ENCODE measurements around the gene MPRIP.

The MPRIP gene

GRCh38 chr17:17161759-17162158, 119.5 kb downstream of the MPRIP start:
- no peak for ATAC-seq

DNA sequence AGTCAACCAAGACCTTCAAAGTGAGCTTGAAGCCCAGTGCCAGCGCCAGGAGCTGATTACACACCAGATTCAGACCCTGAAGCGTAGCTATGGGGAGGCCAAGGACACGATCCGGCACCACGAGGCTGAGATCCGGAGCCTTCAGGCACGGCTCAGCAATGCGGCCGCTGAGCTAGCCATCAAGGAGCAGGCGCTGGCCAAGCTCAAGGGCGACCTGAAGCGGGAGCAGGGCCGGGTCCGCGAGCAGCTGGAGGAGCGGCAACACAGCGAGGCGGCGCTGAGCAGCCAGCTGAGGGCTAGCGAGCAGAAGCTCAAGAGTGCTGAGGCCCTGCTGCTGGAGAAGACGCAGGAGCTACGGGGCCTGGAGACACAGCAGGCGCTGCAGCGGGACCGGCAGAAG, 121.9 kb downstream of the MPRIP start:
- no peak for TF ChIP-seq ARNTL (CRISPR knock-in tag; IDR thresholded peaks at IDR 0.05; ENCODE audit: borderline replicate concordance, low read depth)
- no peak for TF ChIP-seq OSR1 (CRISPR knock-in tag; IDR thresholded peaks at IDR 0.05)
- TF ChIP-seq ESRRG (CRISPR knock-in tag; IDR thresholded peaks at IDR 0.05), result no peak
- no peak for TF ChIP-seq TOX (CRISPR knock-in tag; IDR thresholded peaks at IDR 0.05; ENCODE audit: borderline replicate concordance)
- TF ChIP-seq RARB (CRISPR knock-in tag; IDR thresholded peaks at IDR 0.05), result no peak
- no peak for ATAC-seq

More at GRCh38 chr17:17161759-17162158, 119.5 kb downstream of the MPRIP start:
- TF ChIP-seq ZNF70 (CRISPR knock-in tag; IDR thresholded peaks at IDR 0.05), result no peak
- no peak for TF ChIP-seq CSDC2 (CRISPR knock-in tag; IDR thresholded peaks at IDR 0.05)
- TF ChIP-seq ESRRG (CRISPR knock-in tag; IDR thresholded peaks at IDR 0.05), result no peak
- no peak for TF ChIP-seq ZFP30 (CRISPR knock-in tag; IDR thresholded peaks at IDR 0.05)
- TF ChIP-seq SNAI2 (CRISPR knock-in tag; IDR thresholded peaks at IDR 0.05), result no peak
- no peak for TF ChIP-seq ZC3H10 (CRISPR knock-in tag; IDR thresholded peaks at IDR 0.05)

- ATAC-seq, result no peak
- TF ChIP-seq CSDC2 (CRISPR knock-in tag; IDR thresholded peaks at IDR 0.05) (no peak), ESRRG (CRISPR knock-in tag; IDR thresholded peaks at IDR 0.05) (no peak), BACH2 (CRISPR knock-in tag; IDR thresholded peaks at IDR 0.05; ENCODE audit: borderline replicate concordance) (no peak), ARNTL (CRISPR knock-in tag; IDR thresholded peaks at IDR 0.05; ENCODE audit: borderline replicate concordance, low read depth) (no peak), PPARA (CRISPR knock-in tag; IDR thresholded peaks at IDR 0.05; ENCODE audit: borderline replicate concordance) (no peak)
- TF ChIP-seq, protein P1, sequence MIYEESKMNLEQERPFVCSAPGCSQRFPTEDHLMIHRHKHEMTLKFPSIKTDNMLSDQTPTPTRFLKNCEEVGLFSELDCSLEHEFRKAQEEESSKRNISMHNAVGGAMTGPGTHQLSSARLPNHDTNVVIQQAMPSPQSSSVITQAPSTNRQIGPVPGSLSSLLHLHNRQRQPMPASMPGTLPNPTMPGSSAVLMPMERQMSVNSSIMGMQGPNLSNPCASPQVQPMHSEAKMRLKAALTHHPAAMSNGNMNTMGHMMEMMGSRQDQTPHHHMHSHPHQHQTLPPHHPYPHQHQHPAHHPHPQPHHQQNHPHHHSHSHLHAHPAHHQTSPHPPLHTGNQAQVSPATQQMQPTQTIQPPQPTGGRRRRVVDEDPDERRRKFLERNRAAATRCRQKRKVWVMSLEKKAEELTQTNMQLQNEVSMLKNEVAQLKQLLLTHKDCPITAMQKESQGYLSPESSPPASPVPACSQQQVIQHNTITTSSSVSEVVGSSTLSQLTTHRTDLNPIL (CRISPR knock-in tag; IDR thresholded peaks at IDR 0.05; ENCODE audit: low read depth), result no peak
- TF ChIP-seq, protein P2, sequence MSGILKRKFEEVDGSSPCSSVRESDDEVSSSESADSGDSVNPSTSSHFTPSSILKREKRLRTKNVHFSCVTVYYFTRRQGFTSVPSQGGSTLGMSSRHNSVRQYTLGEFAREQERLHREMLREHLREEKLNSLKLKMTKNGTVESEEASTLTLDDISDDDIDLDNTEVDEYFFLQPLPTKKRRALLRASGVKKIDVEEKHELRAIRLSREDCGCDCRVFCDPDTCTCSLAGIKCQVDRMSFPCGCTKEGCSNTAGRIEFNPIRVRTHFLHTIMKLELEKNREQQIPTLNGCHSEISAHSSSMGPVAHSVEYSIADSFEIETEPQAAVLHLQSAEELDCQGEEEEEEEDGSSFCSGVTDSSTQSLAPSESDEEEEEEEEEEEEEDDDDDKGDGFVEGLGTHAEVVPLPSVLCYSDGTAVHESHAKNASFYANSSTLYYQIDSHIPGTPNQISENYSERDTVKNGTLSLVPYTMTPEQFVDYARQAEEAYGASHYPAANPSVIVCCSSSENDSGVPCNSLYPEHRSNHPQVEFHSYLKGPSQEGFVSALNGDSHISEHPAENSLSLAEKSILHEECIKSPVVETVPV (CRISPR knock-in tag; IDR thresholded peaks at IDR 0.05), result no peak
Measured at GRCh38 chr17:17164676-17165075, 122.4 kb downstream of the MPRIP start.

- no peak for ATAC-seq
- TF ChIP-seq, protein P2 (CRISPR knock-in tag; IDR thresholded peaks at IDR 0.05), result no peak
- TF ChIP-seq RARB (CRISPR knock-in tag; IDR thresholded peaks at IDR 0.05) (no peak), ZC3H10 (CRISPR knock-in tag; IDR thresholded peaks at IDR 0.05) (no peak), GLIS3 (CRISPR knock-in tag; IDR thresholded peaks at IDR 0.05) (no peak), BACH2 (CRISPR knock-in tag; IDR thresholded peaks at IDR 0.05; ENCODE audit: borderline replicate concordance) (no peak), CSDC2 (CRISPR knock-in tag; IDR thresholded peaks at IDR 0.05) (no peak), TCF4 (CRISPR knock-in tag; IDR thresholded peaks at IDR 0.05; ENCODE audit: borderline replicate concordance) (no peak), SNAI2 (CRISPR knock-in tag; IDR thresholded peaks at IDR 0.05) (no peak), ZNF70 (CRISPR knock-in tag; IDR thresholded peaks at IDR 0.05) (no peak), POU6F1 (CRISPR knock-in tag; IDR thresholded peaks at IDR 0.05; ENCODE audit: borderline replicate concordance, low read depth) (no peak), OSR1 (CRISPR knock-in tag; IDR thresholded peaks at IDR 0.05) (no peak), ZNF8 (CRISPR knock-in tag; IDR thresholded peaks at IDR 0.05) (no peak), ZFP30 (CRISPR knock-in tag; IDR thresholded peaks at IDR 0.05) (no peak)
- TF ChIP-seq, protein P3, sequence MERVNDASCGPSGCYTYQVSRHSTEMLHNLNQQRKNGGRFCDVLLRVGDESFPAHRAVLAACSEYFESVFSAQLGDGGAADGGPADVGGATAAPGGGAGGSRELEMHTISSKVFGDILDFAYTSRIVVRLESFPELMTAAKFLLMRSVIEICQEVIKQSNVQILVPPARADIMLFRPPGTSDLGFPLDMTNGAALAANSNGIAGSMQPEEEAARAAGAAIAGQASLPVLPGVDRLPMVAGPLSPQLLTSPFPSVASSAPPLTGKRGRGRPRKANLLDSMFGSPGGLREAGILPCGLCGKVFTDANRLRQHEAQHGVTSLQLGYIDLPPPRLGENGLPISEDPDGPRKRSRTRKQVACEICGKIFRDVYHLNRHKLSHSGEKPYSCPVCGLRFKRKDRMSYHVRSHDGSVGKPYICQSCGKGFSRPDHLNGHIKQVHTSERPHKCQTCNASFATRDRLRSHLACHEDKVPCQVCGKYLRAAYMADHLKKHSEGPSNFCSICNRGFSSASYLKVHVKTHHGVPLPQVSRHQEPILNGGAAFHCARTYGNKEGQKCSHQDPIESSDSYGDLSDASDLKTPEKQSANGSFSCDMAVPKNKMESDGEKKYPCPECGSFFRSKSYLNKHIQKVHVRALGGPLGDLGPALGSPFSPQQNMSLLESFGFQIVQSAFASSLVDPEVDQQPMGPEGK (CRISPR knock-in tag; IDR thresholded peaks at IDR 0.05; ENCODE audit: borderline replicate concordance), result no peak
- TF ChIP-seq, protein P1 (CRISPR knock-in tag; IDR thresholded peaks at IDR 0.05; ENCODE audit: low read depth), result no peak
- TF ChIP-seq, protein P4, sequence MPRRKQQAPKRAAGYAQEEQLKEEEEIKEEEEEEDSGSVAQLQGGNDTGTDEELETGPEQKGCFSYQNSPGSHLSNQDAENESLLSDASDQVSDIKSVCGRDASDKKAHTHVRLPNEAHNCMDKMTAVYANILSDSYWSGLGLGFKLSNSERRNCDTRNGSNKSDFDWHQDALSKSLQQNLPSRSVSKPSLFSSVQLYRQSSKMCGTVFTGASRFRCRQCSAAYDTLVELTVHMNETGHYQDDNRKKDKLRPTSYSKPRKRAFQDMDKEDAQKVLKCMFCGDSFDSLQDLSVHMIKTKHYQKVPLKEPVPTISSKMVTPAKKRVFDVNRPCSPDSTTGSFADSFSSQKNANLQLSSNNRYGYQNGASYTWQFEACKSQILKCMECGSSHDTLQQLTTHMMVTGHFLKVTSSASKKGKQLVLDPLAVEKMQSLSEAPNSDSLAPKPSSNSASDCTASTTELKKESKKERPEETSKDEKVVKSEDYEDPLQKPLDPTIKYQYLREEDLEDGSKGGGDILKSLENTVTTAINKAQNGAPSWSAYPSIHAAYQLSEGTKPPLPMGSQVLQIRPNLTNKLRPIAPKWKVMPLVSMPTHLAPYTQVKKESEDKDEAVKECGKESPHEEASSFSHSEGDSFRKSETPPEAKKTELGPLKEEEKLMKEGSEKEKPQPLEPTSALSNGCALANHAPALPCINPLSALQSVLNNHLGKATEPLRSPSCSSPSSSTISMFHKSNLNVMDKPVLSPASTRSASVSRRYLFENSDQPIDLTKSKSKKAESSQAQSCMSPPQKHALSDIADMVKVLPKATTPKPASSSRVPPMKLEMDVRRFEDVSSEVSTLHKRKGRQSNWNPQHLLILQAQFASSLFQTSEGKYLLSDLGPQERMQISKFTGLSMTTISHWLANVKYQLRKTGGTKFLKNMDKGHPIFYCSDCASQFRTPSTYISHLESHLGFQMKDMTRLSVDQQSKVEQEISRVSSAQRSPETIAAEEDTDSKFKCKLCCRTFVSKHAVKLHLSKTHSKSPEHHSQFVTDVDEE (CRISPR knock-in tag; IDR thresholded peaks at IDR 0.05), result no peak
Measured at GRCh38 chr17:17165666-17166308, 123.5 kb downstream of the MPRIP start.

Measured in SK-N-SH treated with all-trans-retinoic acid at 6 μM for 48 hours (cell line).